NOMO-1 treated with DMSO at 0.1 percent for 48 hours (cell line): ENCODE measurements around the gene WNT2B.
"Not testable (repeated sequence)": the region's sequence is repeated elsewhere in the genome, so short reads cannot be mapped to it uniquely, and the experiment has no call there.

Experiments
- DNase-seq: peaks from one replicate; lab custom pipeline; 2025; ENCODE audit not compliant: unreplicated experiment; lab: John Stamatoyannopoulos, UW

The WNT2B gene

DNA sequence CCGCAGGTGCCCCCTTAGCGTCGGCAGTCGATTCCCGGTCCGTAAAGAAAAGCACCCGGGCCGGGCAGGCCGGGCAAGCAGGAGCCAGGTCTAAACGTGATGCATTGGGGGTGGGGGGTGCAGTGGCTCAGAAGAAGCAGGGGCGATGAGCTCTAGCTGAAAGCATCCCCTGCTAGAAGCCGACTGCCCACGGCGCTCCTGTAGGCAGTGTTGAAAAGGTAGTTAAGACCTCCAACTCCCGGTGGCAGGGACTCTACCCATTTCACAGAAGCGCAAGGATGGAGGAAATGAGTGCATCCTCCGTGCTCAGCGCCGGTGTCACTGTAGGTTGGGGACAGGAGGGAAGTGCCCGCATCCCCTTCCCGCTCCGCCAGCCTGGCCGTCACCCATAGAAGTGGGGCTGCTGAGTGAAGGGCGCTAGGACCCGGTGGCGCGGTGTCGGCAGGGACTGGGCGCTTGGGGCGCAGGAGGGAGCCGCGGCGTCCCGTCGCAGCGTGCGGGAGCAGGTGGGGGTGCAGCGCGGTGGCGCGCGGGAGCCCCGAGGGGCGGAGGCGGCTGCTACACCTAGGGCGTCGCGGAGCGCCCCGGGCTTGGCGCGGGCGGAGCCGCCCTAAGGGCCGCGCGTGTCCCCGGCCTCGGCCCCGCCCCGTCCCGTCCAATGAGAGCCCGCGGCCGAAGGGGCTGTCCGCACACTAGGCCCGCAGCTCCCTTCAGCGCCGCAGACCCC lies at the start of gene WNT2B:
TSS of gene WNT2B (plus strand) at position 688 of the 727 bp plus-strand sequence. CDS start 298 bp downstream, outside the sequence.
- DNase-seq = peak; percentile 19

DNA sequence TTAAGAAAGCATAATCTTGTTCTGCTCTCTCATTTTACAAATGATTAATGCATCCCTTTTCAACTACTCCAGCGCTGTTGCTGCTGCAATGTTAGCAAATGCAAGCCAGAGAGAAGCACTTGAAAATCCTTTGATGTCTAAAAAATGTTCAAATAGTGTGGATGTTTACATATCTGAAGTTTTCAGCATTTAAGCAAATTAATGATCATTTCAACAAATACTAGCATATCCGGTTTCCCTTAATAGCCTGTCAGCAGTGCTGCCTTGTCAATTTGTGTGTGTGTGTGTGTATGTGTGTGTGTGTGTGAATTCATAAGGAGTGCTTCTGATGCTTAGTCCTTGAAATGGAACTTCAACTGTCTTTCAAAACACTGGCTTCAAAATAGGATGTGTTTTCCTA lies 48.1 kb upstream of the WNT2B start:
- no peak for DNase-seq

DNA sequence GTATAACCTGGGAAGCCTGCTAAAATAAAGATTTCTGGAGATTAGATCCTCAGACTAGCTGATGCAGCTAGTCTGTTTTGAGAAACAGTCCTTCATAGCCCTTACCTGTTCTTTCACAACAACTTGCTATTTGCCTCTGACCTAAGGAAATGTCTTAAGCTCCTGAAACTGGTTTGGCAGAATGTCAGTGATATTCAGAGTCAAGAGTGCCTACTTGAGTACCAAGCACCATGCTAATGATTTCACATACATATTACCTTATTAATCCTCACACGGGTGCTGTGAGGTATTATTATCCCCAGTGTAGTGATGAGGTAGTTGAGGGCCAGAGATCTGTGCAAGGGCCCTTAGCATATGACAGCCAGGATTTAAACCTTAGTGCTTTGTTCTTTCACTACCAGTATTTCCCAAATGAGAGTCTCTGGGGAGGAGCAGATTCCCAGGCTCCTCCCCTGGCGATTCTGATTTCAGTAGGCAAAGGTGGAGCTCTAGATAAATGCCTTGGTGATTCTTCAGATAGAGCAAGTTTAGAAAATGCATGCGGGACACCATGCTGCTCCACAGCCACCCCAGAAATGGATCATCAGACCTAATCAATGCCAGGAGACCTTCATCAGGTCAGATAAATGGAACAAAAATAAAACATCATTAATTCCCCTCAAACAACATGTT lies 47.4 kb upstream of the WNT2B start:
- DNase-seq = no peak

DNA sequence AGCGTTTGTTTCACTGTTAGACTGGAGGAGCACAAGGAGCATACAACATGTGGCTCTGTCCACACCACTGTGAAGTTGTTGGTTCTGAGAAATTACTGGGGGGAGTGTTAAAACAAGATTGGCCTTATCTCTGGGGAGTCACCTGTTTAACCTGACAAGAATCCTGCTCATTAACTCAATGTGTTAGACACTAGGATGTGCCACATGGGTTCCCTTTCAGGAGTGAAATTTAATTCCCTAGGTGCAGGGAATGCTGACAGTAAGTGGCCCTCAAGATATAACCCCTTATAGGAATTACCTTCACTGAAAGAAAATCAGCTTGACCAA lies 45.8 kb upstream of the WNT2B start:
- DNase-seq = no peak

DNA sequence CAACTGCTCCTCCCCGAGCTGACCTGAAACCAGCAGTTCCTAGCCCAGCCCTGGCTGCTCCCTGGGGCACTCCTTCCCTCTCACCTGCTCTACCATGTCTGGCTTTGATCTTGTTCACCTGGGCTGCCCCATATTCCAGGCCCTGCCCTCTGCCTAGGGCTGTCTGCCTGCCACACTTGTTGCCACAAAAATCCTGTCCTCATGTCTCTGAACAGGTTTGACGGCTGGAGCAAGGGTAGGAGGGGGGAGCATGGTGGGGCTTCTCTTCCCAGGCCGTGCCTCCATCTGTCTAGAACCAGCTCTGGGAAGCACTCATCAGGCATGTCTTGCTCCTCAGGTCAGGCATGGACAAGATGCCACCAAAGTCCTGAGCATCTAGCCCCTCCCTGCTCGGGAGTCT lies 44.3 kb upstream of the WNT2B start:
- DNase-seq = no peak

DNA sequence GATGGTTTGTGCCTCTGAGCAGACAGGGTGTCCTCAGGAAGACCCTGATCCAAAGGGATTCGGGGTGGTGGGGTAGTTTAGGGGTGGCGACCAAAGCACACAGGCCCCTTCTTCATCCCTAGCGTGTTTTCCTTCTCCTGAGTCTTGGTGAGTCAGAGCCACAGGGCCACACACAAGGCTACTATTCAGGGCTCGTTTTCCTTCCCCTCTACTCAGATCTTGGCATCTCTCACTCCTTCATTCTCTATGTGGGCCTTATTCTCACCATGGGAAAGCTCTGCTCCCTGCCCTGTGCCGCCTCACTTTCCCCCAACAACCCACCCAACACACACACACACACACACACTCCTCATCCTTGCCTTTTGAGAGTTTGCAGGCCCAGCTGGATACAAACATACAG lies 43.6 kb upstream of the WNT2B start:
- DNase-seq = no peak

DNA sequence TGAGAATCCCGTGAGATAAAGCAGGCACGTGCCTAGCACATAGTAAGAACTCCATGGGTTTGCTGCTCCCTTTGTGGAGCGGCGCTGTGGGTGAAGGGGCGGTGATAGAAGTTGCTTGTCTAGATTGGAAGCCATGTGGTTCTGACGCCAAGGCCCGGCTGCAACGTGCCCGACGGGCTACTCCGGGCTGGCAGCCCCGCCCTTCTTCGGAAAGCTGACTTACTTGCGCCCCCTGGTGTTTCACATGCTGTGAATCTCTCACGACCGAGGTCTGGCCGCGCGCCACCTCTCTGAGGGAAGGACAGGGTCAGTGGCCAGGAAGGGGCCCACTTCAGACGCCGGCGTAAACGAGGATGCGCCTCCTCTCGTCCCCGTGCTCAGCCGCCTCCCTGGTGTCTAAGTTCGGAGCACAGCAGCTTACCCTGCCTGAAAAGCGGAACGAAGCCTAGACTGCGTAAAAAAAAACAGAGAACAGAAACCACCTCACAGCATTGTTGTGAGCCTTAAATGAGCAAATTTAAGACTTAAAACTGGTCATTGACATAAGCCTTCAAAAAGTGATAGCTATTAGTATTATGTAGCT lies 42.6 kb upstream of the WNT2B start:
- peak; percentile 99 for DNase-seq

DNA sequence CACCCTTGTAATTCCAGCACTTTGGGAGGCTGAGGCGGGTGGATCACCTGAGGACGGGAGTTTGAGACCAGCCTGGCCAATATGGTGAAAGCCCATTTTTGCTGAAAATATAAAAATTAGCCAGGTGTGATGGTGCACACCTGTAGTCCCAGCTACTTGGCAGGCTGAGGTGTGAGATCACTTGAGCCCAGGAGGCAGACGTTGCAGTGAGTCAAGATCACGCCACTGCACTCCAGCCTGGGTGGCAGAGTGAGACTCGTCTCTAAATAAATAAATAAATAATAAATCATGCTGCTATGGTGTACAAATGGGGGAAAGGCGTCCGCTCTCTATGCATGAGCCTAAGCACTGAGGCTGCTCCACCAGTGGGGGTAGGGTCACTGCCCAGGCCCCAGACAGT lies 38.4 kb upstream of the WNT2B start:
- not testable (repeated sequence) for DNase-seq

DNA sequence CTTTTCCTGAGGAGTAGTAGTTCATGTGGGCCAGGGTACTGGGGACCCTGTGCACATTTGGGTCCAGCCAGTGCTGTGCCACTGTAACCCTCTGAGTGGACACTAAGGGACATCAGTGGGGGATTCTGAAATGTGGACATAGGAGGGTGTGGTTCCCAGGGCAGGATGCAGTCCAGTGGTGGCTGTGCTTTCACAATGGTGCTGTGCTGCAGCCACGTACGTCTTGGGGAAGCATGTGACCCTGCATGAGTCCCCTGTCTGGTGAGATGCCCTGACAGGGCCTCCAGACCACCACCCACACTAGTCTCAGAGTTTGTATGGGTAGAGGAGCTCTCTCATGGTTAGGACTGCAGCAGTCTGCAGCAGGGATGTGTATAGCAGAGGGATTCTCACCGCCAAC lies 37.8 kb upstream of the WNT2B start:
- no peak for DNase-seq

DNA sequence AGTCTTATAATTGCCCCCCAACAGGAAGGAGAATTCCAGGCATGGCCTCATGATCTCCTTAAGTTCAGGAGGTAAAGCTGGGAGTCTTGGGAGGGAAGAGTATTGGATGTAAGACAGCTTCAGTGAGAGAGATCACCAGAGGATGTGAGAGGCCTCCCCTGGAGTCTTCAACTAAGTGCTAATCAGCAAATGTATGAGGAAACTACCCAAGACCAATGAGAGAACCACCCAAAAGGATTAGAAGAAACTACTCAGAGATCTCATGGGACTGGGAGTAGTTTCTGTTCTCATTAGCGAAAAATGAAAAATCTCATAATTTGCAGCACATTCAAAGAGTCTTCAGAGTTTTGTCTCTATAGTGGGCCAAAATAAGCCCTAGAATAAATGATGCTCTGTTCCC lies 36.6 kb upstream of the WNT2B start:
- DNase-seq = no peak

DNA sequence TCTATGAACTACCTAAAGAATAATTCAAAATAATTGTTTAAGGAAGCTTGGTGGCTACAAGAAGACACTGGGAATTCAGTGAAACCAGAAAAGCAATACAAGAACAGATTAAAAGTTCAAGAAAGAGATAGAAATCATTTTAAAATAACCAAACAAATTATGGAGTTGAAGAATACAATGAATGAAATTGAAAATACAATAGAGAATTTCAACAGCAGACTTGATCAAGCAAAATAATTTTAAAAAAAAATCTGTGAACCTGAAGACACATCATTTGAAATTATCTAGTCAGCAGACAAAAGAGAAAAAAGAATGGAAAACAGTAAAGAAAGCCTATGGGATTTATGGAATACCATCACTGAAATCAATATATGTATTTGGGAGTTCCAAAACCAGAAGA lies 31.2 kb upstream of the WNT2B start:
- DNase-seq = no peak

DNA sequence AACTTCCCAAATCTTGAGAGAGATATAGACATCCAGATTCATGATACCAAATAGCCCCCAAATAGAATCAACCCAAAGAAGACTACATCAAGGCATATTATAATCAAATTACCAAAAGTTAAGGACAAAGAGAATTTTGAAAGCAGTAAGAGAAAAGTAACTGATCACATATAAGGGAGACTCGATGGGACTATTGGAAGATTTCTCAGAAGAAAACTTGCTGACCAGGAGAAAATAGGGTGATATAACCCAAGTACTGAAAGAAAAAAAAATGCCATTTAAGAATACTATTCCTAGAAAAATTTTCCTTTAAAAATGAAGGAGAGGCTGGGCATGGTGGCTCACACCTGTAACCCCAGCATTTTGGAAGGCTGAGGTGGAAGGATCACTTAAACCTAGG lies 30.5 kb upstream of the WNT2B start:
- no peak for DNase-seq

DNA sequence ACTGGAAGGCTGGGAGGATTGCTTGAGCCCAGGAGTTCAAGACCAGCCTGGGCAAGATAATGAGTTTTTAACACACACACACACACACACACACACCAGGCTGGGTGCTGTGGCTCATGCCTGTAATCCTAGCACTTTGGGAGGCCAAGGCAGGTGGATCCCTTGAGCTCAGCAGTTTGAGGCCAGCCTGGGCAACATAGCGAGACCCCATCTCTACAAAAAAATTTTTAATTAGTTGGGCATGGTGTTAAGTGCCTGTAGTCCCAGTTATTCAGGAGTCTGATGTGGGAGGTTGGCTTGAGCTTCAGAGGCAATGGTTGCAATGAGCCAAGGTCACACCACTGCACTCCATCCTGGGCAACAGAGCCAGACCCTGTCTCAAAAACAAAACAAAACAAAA lies 22.7 kb upstream of the WNT2B start:
- not testable (repeated sequence) for DNase-seq

DNA sequence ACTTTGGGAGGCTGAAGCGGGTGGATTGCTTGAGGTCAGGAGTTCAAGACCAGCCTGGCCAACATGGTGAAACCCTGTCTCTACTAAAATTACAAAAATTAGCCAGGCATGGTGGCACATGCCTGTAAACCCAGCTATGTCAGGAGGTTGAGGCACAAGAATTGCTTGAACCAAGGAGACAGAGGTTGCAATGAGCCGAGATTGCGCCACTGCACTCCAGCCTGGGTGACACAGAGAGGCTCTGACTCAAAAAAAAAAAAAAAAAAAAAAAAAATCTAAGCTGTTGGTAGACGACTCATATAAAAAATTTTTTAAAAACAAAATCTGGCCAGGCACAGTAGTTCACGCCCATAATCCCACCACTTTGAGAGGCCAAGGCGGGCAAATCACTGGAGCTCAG lies 21.1 kb upstream of the WNT2B start:
- not testable (repeated sequence) for DNase-seq

DNA sequence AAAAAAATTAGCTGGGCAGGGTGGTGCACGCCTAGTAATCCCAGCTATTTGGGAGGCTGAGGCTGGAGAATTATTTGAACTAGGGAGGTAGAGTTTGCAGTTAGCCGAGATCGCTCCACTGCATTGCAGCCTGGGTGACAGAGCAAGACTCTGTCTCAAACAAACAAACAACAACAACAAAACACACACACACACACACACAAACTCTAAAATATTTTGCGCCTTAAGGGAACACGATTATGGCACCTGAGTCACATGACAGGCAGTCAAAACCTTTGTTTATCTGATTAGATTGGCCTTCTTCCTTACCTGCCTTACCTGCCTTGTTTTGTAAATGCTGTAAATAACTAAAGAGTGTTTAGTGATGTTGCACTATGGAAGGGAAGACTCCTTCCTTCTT lies 20.6 kb upstream of the WNT2B start:
- no peak for DNase-seq

DNA sequence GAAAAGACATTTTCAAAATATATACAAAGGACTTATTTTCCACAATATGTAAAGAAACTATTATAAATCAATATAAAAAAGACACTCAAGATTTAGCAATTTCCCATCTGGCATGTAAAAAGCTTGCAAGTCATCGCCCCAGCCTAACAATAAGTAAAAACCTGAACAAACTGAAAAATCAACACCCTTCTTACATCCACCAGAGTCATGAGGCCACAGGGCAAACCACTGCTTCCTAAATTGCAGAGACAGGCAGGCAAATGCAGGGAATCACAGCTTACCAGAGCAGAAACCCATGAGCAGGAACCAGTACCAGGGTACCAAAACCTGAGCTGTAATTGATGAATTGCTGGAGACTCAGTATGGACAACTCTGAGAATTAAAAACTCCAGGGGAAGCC lies 16.7 kb upstream of the WNT2B start:
- peak; percentile 28 for DNase-seq

DNA sequence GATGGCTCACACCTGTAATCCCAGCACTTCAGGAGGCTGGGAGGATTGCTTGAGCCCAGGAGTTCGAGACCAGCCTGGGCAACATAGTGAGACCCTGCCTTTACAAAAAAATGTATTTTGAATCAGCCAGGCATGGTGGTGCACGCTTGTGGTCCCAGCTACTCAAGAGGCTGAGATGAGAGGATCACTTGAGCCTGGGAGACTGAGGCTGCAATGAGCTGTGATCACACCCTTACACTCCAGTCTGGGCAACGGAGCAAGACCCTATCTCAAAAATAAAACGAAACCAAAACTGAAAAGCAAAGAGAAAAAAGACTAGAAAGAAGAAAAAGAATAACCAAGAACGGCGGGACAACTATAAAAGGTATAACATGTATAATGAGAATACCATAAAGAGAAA lies 15.4 kb upstream of the WNT2B start:
- no peak for DNase-seq

DNA sequence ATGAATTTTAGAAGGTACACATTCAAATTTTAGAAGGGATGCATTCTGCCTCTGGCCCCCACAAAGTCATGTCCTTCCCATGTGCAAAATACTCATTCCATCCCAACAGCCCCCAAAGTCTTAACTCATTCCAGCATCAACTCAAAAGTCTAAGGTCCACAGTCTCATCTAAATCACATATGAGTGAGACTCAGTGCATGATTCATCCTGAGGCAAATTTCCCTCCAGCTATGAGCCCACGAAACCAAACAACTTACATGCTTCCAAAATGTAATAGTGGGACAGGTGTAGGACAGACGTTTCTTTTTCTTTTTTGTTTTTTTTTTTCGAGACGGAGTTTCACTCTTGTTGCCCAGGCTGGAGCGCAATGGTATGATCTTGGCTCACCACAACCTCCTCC lies 12.5 kb upstream of the WNT2B start:
- DNase-seq = no peak

DNA sequence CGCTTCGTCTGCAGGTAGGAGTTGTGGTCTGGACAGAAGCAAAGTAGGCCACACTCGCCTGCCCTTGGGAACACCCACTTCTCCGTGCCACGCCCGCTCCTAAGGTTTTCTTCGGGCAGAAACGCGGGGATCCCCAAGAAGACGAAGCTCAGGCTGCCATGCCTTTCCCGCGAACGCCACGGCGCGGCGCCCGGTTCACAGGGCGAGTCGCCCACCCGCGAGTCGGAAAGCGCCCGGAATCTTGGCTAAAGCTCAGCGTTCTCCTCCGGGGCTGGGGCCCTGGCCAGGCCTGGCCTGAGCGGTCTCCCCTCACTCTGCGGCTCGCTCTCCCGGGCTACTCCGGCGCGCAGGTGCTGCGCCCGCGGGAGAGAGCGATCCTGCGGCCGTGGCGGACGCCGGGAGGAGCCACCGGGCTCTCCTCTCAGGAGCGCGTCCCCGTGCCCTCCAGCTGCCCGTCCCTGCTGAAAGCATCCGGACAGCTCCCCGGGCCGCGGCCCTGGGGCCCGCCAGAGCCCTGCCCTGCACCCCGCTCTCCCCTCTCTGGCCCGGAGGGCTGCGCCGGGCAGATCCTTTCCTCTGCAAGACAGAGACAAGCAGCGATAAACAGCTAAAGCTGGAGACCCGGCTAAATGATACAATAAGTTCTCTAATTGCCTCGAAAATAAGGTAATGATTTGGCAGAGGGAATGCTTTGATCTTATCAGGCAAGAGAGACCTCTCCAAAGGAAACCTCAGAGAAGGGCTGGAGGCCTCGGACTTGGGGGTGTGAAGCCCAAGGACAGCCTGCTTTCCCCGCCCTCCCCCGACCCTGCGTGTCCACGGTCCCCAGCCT lies 6.7 kb upstream of the WNT2B start:
- peak; percentile 27 for DNase-seq

DNA sequence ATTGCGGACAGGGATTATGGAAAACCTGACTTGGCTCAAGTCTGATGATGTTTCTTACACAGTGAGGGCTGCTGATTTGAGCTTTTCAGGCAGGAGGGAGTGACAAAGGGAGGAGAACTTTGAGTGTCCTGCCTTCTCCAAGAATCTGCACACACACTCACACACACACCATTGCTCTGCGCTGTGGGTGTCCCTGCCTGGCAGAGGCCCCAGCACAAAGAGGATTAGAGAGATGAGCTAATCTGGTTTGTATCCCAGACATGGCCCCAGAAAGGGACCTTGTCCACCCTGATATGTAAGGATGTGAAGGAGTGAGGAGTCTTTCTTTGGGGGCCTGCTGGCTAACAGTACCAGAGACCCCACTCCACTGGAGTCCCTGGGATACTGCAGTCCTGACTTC lies 5.9 kb upstream of the WNT2B start:
- DNase-seq = no peak

DNA sequence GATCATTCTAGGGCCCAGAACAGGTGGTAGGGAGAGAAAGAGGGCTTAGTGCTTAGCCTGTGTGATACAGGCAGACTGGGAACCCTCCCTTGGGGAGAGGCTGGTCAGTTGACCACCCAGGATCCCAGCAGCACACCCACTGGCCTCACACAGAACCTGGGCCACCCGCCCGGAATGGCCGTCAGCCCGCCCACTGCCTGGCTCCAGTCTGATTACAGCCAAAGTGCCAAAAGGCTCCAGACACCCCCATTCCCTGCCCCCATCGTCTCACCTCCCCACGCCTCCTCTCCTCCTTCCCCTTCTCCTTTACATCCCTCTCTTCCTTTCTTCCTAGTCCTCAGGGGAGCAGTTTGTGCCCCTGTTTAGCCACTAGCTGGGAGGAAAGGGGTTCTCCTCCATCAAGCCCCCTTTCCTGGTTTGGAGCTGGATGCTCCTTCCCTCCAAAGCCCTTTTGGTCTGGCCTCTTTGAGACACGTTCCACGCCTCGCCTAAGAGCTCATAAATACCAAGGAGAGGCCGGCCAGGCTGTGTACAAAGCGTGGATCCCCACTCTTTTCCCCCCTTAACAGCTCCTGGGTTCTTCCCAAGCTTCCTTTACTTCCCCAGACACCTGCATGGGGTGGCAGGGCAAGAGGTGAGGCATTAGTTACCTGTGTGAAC lies 4.6 kb upstream of the WNT2B start:
- DNase-seq = no peak
